ENCODE measurements around the gene CCDC152. TPM values are rescaled to one million over a fixed set of nuclear protein-coding genes. Genes with fewer than 3 reads are reported as not detected.

The CCDC152 gene
- total and polyA plus RNA-seq, 2 of the 13 experiments (the other 11 are each of a cell fraction or from before 2014, with no cell fraction given), result 0.20 to 0.36 TPM

DNA sequence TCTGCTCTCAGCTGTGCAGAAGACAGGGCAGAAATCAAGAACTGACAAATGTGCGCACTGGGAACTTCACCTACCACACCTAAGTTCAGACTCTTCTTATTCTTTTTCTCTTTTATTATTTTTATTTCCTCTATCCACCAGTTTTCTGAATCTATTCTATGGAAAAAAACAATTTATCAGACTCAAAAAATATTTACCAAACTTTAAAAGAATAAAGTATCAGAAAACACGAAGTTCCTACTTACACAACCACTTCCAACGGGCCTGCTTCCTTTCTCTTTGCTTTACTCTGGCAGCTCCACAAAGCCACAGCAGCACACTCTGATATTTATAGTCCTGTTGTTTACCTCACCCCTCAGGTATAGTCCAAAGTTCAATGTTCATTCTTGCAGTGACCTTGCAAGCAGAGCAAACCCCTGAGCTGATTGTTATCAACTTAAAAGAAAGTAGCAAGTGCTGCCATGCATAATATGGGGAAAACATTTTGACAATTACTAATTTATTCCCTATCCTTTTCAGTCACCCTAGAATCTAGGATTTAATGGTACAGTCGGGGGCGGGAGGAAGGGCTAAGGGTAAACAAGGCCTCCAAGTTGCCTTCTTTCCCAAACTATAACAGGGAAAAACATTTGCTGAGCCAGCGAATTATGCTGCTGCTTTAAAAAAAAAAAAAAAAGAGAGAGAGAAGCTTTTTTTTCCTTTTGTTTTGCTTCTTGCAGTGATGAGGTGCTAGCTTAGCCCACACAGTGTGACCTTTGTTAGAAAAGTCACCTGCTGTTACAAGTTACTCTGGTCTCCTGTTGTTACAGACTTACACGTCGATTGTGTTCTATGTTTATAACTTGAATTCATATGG lies 55.2 kb downstream of the CCDC152 start, which contains the start of gene SELENOP (continued):
- TF ChIP-seq NFE2L1 (CRISPR knock-in tag; IDR thresholded peaks at IDR 0.05; ENCODE audit: borderline replicate concordance) (no peak), ZEB1 (IDR thresholded peaks at IDR 0.05; ENCODE audit: insufficient replicate concordance, low read depth) (peak; percentile 97), FOXA1 (IDR thresholded peaks at IDR 0.05) (peak; percentile 78), FOXA1 (CRISPR knock-in tag; IDR thresholded peaks at IDR 0.05) (peak; percentile 96), GATAD2A (CRISPR knock-in tag; IDR thresholded peaks at IDR 0.05) (peak; percentile 92), SRF (IDR thresholded peaks at IDR 0.05; ENCODE audit: low read depth, low read length) (no peak), SCMH1 (CRISPR knock-in tag; IDR thresholded peaks at IDR 0.05; ENCODE audit: borderline replicate concordance) (no peak), ZNF501 (CRISPR knock-in tag; IDR thresholded peaks at IDR 0.05) (no peak), ZBTB21 (CRISPR knock-in tag; IDR thresholded peaks at IDR 0.05) (peak; percentile 40; the same call in 1 of the 2 replicates), AKNA (CRISPR knock-in tag; IDR thresholded peaks at IDR 0.05; ENCODE audit: borderline replicate concordance) (no peak), AFF4 (CRISPR knock-in tag; IDR thresholded peaks at IDR 0.05) (peak; percentile 97), HINFP (CRISPR knock-in tag; IDR thresholded peaks at IDR 0.05; ENCODE audit: low read depth) (no peak), PHF21A (CRISPR knock-in tag; IDR thresholded peaks at IDR 0.05) (peak; percentile 89), ZNF282 (IDR thresholded peaks at IDR 0.05; ENCODE audit: partially characterized antibody) (no peak)
- TF ChIP-seq, protein P1, sequence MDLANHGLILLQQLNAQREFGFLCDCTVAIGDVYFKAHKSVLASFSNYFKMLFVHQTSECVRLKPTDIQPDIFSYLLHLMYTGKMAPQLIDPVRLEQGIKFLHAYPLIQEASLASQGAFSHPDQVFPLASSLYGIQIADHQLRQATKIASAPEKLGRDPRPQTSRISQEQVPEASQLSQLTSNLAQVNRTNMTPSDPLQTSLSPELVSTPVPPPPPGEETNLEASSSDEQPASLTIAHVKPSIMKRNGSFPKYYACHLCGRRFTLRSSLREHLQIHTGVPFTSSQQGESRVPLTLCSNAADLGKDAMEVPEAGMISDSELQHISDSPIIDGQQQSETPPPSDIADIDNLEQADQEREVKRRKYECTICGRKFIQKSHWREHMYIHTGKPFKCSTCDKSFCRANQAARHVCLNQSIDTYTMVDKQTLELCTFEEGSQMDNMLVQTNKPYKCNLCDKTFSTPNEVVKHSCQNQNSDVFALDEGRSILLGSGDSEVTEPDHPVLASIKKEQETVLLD (CRISPR knock-in tag; IDR thresholded peaks at IDR 0.05; ENCODE audit: low read depth), result no peak
- TF ChIP-seq, protein P2, sequence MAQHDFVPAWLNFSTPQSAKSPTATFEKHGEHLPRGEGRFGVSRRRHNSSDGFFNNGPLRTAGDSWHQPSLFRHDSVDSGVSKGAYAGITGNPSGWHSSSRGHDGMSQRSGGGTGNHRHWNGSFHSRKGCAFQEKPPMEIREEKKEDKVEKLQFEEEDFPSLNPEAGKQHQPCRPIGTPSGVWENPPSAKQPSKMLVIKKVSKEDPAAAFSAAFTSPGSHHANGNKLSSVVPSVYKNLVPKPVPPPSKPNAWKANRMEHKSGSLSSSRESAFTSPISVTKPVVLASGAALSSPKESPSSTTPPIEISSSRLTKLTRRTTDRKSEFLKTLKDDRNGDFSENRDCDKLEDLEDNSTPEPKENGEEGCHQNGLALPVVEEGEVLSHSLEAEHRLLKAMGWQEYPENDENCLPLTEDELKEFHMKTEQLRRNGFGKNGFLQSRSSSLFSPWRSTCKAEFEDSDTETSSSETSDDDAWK (CRISPR knock-in tag; IDR thresholded peaks at IDR 0.05), result no peak

Data from HepG2 (cell line).